ENCODE results near the gene KDM2B.

DNA sequence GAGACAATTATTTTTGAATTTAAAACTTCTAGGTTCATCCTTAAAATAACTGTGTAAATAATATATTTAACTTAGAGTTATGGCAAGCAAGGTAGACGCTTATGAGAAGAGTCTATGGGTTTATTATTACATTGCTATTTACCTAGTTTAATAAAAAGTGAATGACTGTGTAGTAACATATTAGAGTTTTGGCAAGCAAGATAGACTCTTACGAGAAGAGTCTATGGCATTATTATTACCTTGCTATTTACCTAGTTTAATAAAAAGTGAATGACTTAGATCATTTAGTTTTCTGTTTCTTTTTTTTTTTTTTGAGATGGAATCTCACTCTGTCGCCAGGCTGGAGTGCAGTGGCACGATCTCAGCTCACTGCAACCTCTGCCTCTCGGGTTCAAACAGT lies 177.1 kb downstream of the KDM2B start:
- TF ChIP-seq, protein P1, sequence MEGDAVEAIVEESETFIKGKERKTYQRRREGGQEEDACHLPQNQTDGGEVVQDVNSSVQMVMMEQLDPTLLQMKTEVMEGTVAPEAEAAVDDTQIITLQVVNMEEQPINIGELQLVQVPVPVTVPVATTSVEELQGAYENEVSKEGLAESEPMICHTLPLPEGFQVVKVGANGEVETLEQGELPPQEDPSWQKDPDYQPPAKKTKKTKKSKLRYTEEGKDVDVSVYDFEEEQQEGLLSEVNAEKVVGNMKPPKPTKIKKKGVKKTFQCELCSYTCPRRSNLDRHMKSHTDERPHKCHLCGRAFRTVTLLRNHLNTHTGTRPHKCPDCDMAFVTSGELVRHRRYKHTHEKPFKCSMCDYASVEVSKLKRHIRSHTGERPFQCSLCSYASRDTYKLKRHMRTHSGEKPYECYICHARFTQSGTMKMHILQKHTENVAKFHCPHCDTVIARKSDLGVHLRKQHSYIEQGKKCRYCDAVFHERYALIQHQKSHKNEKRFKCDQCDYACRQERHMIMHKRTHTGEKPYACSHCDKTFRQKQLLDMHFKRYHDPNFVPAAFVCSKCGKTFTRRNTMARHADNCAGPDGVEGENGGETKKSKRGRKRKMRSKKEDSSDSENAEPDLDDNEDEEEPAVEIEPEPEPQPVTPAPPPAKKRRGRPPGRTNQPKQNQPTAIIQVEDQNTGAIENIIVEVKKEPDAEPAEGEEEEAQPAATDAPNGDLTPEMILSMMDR (IDR thresholded peaks at IDR 0.05; ENCODE audit: low read depth, low read length): no peak
- no peak for TF ChIP-seq EZH2phosphoT487 (IDR thresholded peaks at IDR 0.05; ENCODE audit: low read depth)

All from OCI-LY3 (cell line).